ENCODE data around the gene MTOR.

GRCh38 chr1:11295905-11296304 lies 33.6 kb upstream of the MTOR start:
- TF ChIP-seq EZH2 (IDR thresholded peaks at IDR 0.05) (no peak), POLR2AphosphoS5 (IDR thresholded peaks at IDR 0.05; ENCODE audit: borderline replicate concordance, low read depth, low read length) (no peak)
